ENCODE measurements around the gene PTX4. TPM values are rescaled to one million over a fixed set of nuclear protein-coding genes. Genes with fewer than 3 reads are reported as not detected.

The PTX4 gene
- total and polyA plus RNA-seq, 2 donors (not counting 3 experiments of a cell fraction or from before 2014, with no cell fraction given) = 0.31 TPM; not detected in 1

DNA sequence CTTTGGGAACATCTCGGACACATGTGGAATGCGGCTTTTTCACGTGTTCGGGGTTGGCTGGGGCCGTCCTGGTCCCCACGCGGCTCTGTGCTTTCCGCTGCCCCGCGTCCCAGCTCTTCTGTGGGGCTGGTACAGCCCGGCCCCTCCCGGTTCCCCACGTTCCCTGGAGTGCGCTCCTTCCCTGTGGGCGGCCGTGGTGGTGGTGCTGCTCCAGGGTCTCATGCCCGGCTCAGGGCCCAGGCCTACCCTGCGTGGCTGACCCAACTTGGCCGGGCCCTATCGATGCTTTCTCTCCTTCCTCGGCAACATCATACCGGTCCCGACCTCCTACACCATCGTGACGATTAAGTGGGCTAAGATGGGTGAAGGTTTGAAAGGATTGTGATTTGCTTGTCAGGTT is 7.7 kb upstream of the PTX4 start:
- H3K9me3 ChIP-seq (replicated peaks; ENCODE audit: control insufficient read depth, insufficient read depth, low read length) = no peaks in the 10 kb centered on the region
- no peak overlapping the region for H3K4me3 ChIP-seq (replicated peaks in 1 of 3; ENCODE audit: insufficient read depth in 1 of 3, low read depth in 1 of 3, low read length in 3 of 3)
- no TSS peak for BruUV-seq (replicated peaks)
- DNase-seq (ENCODE audit: low read depth, low spot score) (no peak), FAIRE-seq (no peak)
- TF ChIP-seq, protein P1, sequence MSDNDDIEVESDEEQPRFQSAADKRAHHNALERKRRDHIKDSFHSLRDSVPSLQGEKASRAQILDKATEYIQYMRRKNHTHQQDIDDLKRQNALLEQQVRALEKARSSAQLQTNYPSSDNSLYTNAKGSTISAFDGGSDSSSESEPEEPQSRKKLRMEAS (IDR thresholded peaks at IDR 0.05; ENCODE audit: insufficient read depth, insufficient read length) = no peak
- TF ChIP-seq POLR2A (IDR thresholded peaks at IDR 0.05; ENCODE audit: low read depth, low read length) = no peak
- TF ChIP-seq, protein P2, sequence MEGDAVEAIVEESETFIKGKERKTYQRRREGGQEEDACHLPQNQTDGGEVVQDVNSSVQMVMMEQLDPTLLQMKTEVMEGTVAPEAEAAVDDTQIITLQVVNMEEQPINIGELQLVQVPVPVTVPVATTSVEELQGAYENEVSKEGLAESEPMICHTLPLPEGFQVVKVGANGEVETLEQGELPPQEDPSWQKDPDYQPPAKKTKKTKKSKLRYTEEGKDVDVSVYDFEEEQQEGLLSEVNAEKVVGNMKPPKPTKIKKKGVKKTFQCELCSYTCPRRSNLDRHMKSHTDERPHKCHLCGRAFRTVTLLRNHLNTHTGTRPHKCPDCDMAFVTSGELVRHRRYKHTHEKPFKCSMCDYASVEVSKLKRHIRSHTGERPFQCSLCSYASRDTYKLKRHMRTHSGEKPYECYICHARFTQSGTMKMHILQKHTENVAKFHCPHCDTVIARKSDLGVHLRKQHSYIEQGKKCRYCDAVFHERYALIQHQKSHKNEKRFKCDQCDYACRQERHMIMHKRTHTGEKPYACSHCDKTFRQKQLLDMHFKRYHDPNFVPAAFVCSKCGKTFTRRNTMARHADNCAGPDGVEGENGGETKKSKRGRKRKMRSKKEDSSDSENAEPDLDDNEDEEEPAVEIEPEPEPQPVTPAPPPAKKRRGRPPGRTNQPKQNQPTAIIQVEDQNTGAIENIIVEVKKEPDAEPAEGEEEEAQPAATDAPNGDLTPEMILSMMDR (IDR thresholded peaks at IDR 0.05; ENCODE audit: extremely low read depth in 1 of 2, insufficient read depth in 1 of 2, low read depth in 1 of 2, low read length in 2 of 2) = no peak
- no peak for TF ChIP-seq EZH2 (IDR thresholded peaks at IDR 0.05; ENCODE audit: borderline replicate concordance, low read depth, low read length, severe bottlenecking)
- no peak for TF ChIP-seq GATA2 (IDR thresholded peaks at IDR 0.05; ENCODE audit: insufficient read depth, insufficient read length, low read depth, low read length)
- no peak for TF ChIP-seq FOS (IDR thresholded peaks at IDR 0.05; ENCODE audit: borderline replicate concordance, insufficient read depth, low read length)
- TF ChIP-seq POLR2AphosphoS5 (IDR thresholded peaks at IDR 0.05; ENCODE audit: insufficient read depth, low read depth, low read length) = no peak
- no peak for TF ChIP-seq JUN (IDR thresholded peaks at IDR 0.05; ENCODE audit: borderline replicate concordance, insufficient read depth, insufficient read length, low read depth)
- TF ChIP-seq MYC (IDR thresholded peaks at IDR 0.05; ENCODE audit: low read depth, low read length) = no peak
- peaks cover 3 to 23% of the 10 kb centered on the region in 2 experiments for H3K36me3 ChIP-seq (ENCODE audit: control insufficient read depth in 2 of 2, extremely low read depth in 1 of 2, insufficient read depth in 2 of 2, low read length in 2 of 2)
- no peak overlapping the region for H3K4me2 ChIP-seq (ENCODE audit: insufficient read depth, low read length)
- no peaks in the 10 kb centered on the region for H3K9me1 ChIP-seq (replicated peaks; ENCODE audit: control insufficient read depth, extremely low read depth, insufficient read depth, low read length)
- no peak overlapping the region for H3K9ac ChIP-seq (replicated peaks; ENCODE audit: extremely low read depth, insufficient read depth, low read length)
- H2AFZ ChIP-seq (ENCODE audit: low read depth, low read length) = no peak overlapping the region
- H3K79me2 ChIP-seq (ENCODE audit: control insufficient read depth, insufficient read depth, low read length) = peaks cover 19% of the 10 kb centered on the region
- no peaks in the 10 kb centered on the region for H4K20me1 ChIP-seq (replicated peaks; ENCODE audit: control insufficient read depth, extremely low read depth, insufficient read depth, low read length)
- peaks cover 15% of the 10 kb centered on the region for H3K4me1 ChIP-seq (ENCODE audit: control insufficient read depth, extremely low read depth, insufficient read depth, low read length)
- ChIA-PET POLR2A (no interaction called here), CTCF (no interaction called here)
- intact Hi-C loops (cut with micrococcal nuclease) (no loop called here), dilution Hi-C loops (cut with MboI; ENCODE audit: extremely low pct_ligation_motif_present, low sequenced_read_pairs) (no loop called here)
- no peak overlapping the region for H3K27ac ChIP-seq (ENCODE audit: insufficient read depth, low read depth, low read length)
- no peaks in the 10 kb centered on the region for H3K27me3 ChIP-seq (ENCODE audit: control insufficient read depth in 2 of 2, insufficient read depth in 2 of 2, low read length in 2 of 2)

Data from endothelial cell of umbilical vein (primary cell).